Hypothalamus (tissue), 51 donors: ENCODE measurements around the gene ALMS1.
"Not testable (repeated sequence)": the region's sequence is repeated elsewhere in the genome, so short reads cannot be mapped to it uniquely, and the experiment has no call there.

Experiments
- DNase-seq, 51 donors: peaks; one replicate each; lab custom pipeline; 2025; lab: John Stamatoyannopoulos, UW

Gene ALMS1

DNA sequence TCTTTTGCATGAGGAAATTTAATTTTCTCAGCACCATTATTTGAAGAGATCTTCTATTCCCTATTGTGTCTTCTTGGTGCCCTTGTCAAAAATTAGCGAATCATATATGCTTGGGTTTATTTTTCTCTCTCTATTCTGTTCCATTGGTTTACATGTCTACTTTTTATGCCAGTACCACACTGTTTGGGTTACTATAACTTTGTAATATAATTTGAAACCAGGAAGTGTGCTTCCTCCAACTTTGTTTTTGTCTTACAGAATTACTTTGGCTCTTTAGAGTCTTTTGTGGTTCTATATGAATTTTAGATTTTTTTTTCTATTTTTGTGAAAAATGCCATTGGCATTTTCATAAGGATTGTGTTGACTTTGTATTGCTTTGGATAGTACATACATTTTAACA, 17.6 kb downstream of the ALMS1 start:
- DNase-seq, result no peak

DNA sequence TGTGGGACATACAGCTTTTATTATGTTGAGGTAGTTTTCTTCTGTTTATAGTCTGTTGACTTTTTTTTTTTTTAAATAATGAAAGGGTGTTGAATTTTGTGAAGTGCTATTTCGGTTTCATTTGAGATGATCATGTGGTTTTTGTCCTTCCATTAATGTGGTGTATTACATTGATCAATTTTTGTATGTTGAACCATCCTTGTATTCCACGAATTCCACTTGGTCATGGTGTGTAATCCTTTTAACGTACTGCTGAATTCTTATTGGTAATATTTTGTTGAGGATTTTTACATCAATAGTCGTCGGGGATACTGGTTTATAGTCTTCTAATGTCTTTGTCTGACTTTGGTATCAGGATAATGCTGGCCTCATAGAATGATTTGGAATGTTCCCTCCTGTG, 18.8 kb downstream of the ALMS1 start:
- no peak for DNase-seq

DNA sequence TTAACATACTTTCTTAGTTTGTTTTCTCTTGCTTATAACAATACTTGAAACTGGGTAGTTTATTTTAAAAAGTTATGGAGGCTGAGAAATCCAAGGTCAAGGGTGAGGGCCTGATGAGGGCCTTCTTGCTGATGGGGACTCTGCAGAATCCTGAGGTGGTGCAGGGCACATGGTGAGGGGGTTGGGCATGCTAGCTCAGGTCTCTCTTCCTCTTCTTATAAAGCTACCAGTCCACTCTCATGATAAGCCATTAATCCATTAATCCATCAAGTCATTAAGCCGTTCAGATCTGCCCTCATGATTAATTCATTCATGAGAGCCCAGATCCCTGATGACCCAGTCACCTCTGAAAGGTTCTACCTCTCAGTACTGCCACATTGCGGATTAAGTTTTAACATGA, 21.4 kb downstream of the ALMS1 start:
- DNase-seq, result no peak

DNA sequence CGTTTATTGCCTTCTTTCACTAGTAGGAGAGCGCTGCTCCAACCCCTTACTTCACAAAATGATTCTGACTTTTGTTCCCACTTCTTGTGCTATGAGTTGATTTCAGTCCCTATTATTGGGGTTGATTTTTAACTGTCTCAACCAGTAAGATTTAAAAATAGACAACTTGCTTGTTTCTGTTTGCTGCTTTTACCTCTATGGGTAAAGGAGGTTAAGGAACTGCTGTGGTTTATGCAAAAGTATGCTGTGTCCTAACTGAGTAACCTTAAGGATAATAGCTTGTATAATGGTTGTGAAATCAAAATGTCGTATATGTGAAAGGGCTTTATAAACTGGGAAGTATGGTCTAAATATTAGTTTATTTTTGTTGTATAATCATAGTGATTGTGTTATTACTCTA, 22.6 kb downstream of the ALMS1 start:
- no peak for DNase-seq

DNA sequence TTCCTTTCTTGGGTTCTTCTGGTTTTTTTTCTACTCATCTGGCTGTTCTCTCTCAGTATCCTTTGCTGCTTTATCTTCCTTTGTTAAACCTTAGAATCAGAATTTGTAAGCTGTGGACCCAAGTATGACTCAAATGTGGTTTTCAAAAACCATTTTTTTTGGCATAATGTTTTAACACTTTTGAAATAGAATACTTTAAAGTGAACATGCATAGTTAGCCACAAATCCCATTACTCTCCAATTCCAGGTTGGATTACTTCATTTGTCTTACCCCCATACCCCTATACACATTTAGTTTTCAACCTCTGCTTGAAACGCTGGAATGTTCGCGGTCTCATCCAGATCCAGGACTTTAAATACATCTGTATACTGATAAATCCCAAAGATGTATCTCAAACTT, 29.1 kb downstream of the ALMS1 start:
- no peak for DNase-seq

DNA sequence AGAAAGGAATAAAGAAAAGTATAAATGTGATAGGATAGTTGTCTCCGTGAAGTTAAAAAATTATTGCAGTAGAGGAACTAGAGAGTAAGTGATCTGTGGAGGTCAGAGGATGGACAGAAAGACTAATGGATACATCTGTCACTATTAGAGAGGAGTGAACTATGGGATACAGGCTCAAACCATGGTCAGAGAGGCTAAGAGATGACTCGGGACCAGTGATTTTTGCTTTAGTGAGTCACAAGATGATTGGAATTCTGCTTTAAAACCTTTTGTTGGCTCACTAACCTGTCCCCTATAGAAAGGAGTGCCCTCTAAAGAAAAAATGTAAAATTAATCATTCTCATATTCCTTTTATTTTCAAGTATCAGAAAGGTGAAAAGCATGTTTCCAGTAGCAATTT, 30.3 kb downstream of the ALMS1 start:
- DNase-seq, result no peak

DNA sequence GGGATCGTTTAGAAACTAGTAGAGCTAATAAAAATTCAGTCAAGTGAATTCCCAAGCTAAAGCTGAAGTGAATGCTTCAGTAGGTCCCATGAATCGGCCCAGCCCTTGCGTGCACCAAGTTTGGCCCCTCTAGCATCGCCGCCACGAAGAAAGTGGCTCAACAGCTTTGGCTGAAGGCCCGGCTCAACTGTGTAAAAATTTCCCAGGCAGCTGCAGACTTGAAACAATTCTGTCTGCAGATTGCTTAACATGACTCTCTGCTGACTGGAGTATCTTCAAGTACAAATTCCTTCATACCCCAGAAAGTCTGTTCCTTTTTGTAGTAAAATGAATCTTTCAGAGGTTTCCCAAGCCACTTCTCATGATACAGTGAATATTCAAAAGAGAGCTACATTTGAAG, 32.7 kb downstream of the ALMS1 start:
- peak in 29 of 51 donors; percentile 3 to 51 (median 35) for DNase-seq

DNA sequence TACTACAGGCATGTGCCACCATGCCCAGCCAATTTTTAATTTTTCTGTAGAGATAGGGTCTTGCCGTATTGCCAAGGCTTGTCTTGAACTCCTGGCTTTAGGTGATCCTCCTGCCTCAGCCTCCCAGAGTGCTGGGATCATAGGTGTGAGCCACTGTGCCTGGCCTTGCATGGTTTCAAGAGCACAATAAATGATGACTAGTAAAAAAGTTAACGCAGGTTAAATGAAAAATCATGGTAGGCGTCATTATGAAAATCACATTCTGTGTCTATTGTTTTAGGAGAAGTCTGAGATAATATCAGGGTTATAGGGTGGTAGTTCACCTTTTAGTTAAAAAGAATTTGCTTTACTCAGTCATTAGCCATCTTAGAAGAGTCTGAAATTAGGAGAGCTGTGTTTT, 38.3 kb downstream of the ALMS1 start:
- DNase-seq, result no peak

DNA sequence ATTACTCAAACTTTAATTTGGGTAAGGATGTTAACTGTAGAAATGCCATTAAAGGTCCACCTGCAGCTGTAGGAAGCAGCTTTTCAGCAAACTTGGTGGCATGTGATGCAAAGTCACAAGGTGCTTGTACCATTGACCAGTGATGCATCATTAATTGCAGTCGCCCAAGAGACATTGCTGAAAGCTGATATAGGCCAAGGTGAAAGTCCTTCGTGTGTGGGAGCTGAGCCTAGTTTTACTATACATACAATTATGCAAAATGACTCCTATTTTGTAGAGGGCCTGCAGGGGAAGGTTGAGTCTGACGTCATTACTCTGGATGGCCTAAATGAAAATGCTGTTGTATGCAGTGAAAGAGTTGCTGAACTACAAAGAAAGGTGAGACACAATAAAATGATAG, 40.5 kb downstream of the ALMS1 start:
- no peak for DNase-seq

DNA sequence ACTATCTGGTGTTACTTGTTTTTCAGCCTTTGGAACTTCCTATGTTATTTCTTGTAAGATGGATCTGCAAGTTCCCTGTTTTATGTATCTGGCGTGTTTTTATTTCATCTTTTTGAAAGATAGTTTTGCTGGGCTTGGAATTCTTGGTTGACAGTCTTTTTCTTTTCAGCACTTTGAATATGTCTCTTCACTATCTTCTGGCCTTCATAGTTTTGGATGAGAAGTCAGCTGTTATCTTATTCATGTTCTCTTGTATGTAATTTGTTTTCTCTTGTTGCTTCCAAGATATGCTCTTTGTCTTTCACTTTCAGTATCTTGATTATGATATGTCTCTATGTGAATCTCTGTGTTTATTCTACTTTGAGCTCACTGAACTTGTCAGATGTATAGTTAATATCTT, 50.4 kb downstream of the ALMS1 start:
- no peak for DNase-seq

DNA sequence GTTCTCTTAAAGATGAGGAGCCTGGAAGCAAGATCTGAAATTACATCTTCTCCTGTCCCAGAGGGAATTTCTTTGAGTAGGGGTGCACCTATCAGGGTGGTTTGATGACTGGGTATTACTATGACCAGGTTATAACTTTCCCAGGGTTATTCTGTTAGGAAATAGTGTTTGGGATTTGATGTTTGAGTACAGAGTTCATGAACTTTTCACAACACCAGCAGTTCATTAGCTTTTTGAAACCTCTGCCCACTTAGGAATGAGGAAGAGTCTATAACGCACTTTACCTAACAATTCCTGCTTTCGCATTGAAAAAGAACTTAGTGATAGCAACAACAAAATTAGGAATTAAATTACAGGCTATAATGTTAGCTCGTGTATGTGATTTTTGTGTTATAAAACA, 58.6 kb downstream of the ALMS1 start:
- no peak for DNase-seq

DNA sequence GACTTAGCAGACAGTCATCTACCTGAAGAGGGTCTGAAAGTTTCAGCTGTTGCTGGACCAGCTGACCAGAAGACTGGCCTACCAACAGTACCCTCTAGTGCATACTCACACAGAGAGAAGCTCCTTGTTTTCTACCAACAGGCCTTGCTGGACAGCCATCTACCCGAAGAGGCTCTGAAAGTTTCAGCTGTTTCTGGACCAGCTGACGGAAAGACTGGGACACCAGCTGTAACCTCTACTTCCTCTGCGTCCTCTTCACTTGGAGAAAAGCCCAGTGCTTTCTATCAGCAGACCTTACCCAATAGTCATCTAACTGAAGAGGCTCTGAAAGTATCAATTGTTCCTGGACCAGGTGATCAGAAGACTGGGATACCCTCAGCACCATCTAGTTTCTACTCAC, 63.2 kb downstream of the ALMS1 start:
- DNase-seq, result peak in 2 of 51 donors; percentile 2 to 15

DNA sequence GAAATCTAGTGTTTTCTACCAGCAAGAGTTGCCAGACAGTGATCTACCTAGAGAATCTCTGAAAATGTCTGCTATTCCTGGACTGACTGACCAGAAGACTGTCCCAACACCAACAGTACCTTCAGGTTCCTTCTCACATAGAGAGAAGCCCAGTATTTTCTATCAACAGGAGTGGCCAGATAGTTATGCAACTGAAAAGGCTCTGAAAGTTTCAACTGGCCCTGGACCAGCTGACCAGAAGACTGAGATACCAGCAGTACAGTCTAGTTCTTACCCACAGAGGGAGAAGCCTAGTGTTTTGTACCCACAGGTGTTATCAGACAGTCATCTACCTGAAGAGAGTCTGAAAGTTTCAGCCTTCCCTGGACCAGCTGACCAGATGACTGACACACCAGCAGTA, 63.8 kb downstream of the ALMS1 start:
- no peak for DNase-seq

DNA sequence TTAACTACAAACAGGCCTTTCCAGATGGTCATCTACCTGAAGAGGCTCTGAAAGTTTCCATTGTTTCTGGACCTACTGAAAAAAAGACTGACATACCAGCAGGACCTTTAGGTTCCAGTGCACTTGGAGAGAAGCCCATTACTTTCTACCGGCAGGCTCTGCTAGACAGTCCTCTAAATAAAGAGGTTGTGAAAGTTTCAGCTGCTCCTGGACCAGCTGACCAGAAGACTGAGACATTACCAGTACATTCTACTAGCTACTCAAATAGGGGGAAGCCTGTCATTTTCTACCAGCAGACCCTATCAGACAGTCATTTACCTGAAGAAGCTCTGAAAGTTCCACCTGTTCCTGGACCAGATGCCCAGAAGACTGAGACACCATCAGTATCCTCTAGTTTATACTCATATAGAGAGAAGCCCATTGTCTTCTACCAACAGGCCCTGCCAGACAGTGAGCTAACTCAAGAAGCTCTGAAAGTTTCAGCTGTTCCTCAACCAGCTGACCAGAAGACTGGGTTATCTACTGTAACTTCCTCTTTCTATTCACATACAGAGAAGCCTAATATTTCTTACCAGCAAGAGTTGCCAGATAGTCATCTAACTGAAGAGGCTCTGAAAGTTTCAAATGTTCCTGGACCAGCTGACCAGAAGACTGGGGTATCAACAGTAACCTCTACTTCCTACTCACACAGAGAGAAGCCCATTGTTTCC, 65.8 kb downstream of the ALMS1 start:
- DNase-seq, result peak in 1 of 51 donors; percentile 1

DNA sequence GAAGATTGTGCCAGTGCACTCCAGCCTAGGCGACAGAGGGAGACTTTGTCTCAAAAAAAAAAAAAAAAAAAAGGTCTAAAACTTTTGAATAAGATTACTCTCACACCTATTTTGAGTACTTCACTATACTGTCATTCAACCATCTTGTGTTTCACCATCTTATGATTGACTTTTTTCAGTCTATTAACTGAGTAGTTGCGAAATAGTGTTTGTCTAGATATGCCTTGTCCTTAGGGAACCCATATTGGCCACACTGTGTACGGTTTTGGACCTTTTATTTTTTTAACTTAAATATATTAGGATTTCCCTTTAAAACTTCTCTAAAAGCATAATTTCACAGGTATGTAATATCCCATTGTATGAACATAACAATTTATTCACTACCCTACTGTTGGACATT, 72.3 kb downstream of the ALMS1 start:
- DNase-seq, result no peak

DNA sequence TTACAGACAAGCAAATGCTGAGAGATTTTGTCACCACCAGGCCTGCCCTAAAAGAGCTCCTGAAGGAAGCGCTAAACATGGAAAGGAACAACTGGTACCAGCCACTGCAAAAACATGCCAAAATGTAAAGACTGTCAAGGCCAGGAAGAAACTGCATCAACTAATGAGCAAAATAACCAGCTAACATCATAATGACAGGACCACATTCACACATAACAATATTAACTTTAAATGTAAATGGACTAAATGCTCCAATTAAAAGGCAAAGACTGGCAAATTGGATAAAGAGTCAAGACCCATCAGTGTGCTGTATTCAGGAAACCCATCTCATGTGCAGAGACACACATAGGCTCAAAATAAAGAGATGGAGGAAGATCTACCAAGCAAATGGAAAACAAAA, 76.8 kb downstream of the ALMS1 start:
- not testable (repeated sequence) for DNase-seq

DNA sequence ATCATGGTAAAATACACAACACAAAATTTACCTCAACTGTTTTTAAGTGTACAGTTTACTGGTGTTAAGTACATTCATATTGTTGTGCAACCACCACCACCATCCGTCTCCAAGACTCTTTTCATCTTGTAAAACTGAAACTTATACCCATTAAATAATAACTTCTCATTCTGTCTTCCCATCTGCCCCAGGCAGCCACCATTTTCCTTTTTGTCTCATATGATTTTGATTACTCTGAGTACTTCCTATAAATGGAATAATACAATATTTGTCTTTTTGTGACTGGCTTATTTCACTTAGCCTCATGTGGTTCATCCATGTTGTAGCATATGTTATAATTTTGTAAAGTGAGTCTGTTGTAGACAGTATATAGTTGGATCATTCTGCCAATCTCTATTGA, 82.7 kb downstream of the ALMS1 start:
- DNase-seq, result no peak

DNA sequence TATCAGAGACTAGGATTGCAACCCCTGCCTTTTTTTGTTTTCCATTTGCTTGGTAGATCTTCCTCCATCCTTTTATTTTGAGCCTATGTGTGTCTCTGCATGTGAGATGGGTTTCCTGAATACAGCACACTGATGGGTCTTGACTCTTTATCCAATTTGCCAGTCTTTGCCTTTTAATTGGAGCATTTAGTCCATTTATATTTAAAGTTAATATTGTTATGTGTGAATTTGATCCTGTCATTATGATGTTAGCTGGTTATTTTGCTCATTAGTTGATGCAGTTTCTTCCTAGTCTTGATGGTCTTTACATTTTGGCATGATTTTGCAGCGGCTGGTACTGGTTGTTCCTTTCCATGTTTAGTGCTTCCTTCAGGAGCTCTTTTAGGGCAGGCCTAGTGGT, 98.2 kb downstream of the ALMS1 start:
- not testable (repeated sequence) for DNase-seq

DNA sequence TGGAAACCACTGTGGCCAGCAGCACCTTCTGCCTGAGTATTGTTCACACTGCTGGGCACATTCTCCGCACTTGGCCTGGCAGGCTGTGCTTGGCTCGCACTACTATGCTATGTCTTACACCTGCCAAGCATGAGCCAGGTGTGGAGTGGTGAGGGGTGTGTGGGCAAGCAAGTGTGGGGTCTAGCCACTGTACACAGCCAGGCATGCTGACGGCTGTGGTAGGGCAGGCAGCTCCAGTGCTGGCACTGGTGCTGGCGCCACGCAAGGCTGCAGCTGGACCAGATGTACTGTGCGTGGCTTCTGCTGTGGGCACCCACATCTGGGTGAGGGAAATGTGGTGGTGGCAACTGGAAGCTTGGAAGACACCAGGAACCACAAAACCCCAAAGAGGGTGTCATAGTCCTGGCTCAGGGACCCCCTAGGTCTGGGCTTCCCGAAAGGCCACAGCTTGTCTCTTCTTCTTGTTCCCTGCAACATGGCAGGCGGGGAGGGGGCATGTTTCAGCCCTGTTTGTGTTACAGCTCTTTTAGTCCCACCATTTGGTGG, 101.5 kb downstream of the ALMS1 start:
- DNase-seq, result no peak

DNA sequence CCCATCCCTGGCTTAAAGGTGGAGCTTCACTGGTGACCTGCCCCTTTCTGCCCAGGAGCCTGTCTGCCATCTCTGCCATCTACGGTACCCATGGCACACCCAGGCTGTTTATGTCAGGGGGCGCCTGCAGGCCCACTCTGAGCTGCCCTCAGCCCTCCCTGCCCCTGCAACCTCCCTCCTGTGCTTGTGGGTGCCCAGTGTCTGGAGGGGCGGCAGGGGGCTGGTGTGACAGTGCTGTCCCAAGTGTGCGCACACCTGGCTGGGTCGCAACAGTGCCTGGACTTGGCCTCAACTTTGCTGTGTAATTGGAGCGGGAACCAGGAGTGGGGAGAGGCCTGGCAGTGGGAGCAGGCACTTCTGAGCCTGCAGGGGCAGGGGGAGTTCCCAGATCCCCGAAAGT, 102.4 kb downstream of the ALMS1 start:
- DNase-seq, result no peak

DNA sequence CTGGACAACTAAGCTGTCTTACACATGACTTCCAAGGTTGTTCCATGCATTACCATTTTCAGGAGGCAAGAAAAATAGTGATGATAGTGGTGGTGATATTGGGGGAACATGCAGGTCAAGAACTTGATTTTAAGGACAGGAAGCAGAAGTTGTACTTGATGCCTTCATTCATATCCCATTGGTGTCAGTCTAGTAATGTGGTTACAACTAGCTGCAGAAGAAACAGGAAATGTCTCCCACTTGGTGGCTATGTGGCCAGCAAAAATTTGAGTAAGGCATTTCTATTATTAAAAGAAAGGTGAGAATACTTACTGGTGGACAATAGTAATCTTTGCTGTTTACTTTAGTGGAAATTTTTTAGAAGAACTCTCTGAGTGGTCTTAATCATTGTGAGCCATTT, 103.4 kb downstream of the ALMS1 start:
- DNase-seq, result no peak

DNA sequence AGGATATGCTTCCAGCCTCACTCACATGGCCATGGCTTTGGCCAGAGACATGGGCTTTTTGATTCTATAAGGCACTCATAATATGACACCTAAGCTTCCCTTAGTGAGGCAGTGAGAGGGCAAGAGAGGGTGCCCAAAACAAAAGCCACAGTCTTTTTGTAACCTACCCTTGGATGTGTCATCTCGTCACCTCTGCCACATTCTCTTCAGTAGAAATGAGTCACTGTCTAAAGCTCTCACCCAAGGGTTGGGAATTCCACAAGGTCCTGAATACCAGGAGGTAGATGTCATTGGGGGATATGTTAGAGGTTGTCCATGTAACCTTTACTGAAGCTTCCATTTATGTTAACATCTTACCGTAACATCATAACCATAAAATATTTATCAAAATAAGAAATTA, 108.4 kb downstream of the ALMS1 start:
- no peak for DNase-seq

DNA sequence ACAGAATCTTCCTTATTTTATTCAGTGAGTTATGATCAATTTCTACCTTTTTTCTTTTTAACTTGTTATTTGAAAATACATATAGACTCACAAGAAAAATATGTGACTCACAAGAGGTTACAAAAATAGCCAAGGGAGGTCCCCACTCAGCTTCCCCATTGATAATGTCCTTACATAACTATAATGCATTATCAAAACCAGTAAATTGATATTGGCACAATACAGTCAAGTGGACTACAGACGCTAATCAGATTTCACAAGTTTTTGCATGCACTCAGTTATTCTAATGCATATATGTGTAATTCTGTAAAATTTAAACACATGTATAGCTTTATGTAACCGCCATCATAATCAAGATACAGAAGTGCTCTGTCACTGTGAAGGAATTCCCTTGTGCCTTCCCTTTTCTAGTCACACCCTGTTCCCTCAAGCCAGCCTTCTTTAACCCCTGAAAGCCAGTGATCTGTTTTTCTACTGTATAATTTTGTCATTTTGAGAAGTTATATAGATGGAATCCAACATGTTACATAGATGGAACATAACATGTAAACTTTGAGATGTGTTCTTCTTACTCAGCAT, 118.4 kb downstream of the ALMS1 start:
- no peak for DNase-seq
